Measurements from ENCODE around the gene B4GALT6. TPM values are rescaled to one million over a fixed set of nuclear protein-coding genes. Genes with fewer than 3 reads are reported as not detected.

The B4GALT6 gene
- total RNA-seq, 1 donor from 2014 or later, result 17.7 TPM

DNA sequence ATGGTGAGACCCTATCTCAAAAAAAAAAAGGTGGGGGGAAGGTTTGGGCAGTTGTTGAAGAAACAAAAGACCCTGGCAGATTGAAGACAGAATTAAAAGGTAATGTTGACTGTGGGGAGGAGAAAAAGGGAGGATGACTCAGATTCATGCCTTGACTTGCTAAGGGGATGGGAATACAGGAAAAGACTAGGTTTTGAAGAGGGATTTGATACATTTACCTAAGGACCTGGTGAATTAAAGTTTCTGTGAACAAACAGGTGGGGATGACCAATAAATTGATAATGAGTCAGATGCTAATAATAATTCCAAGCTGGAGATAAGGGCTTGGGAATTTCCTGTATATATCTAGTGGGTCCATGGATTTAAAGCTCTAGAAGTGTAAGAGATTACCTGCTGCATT is 65.1 kb downstream of the B4GALT6 start:
- H3K4me1 Mint-ChIP-seq (ENCODE audit: low read depth, unreplicated experiment), result peaks cover 6% of the 10 kb centered on the region
- no peaks in the 10 kb centered on the region for H3K36me3 ChIP-seq (ENCODE audit: insufficient read depth, low read length)
- H3K9ac ChIP-seq (ENCODE audit: low read length), result no peak overlapping the region
- no peaks in the 10 kb centered on the region for H3K4me1 ChIP-seq (ENCODE audit: insufficient read depth, low read length)
- DNase-seq (ENCODE audit: low read depth) (no peak), FAIRE-seq (no peak)
- H3K9me3 Mint-ChIP-seq (ENCODE audit: unreplicated experiment), result no peaks in the 10 kb centered on the region
- no peak overlapping the region for H2AFZ ChIP-seq (ENCODE audit: low read depth, low read length)
- TF ChIP-seq, protein P1, sequence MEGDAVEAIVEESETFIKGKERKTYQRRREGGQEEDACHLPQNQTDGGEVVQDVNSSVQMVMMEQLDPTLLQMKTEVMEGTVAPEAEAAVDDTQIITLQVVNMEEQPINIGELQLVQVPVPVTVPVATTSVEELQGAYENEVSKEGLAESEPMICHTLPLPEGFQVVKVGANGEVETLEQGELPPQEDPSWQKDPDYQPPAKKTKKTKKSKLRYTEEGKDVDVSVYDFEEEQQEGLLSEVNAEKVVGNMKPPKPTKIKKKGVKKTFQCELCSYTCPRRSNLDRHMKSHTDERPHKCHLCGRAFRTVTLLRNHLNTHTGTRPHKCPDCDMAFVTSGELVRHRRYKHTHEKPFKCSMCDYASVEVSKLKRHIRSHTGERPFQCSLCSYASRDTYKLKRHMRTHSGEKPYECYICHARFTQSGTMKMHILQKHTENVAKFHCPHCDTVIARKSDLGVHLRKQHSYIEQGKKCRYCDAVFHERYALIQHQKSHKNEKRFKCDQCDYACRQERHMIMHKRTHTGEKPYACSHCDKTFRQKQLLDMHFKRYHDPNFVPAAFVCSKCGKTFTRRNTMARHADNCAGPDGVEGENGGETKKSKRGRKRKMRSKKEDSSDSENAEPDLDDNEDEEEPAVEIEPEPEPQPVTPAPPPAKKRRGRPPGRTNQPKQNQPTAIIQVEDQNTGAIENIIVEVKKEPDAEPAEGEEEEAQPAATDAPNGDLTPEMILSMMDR (IDR thresholded peaks at IDR 0.05; ENCODE audit: insufficient read depth, low read depth, low read length), result no peak
- no peak for TF ChIP-seq EZH2 (IDR thresholded peaks at IDR 0.05; ENCODE audit: insufficient read depth, low read length)
- no peaks in the 10 kb centered on the region for H3K9me3 ChIP-seq (ENCODE audit: insufficient read depth, low read depth, low read length)
- no peak overlapping the region for H3K27ac Mint-ChIP-seq (ENCODE audit: unreplicated experiment)
- H3K27ac ChIP-seq (ENCODE audit: low read depth, low read length), result no peak overlapping the region
- no peaks in the 10 kb centered on the region for H3K27me3 Mint-ChIP-seq (ENCODE audit: low read depth, unreplicated experiment)
- H3K4me2 ChIP-seq (ENCODE audit: low read length), result no peak overlapping the region
- no peaks in the 10 kb centered on the region for H3K27me3 ChIP-seq (ENCODE audit: insufficient read depth, low read length)
- no peaks in the 10 kb centered on the region for H3K36me3 Mint-ChIP-seq (ENCODE audit: low read depth, unreplicated experiment)
- H3K4me3 Mint-ChIP-seq (ENCODE audit: unreplicated experiment), result no peak overlapping the region
- H3K79me2 ChIP-seq (ENCODE audit: insufficient read depth, low read length), result no peaks in the 10 kb centered on the region
- no peak overlapping the region for H3K4me3 ChIP-seq (ENCODE audit: insufficient read depth, low read depth, low read length)
- H4K20me1 ChIP-seq (ENCODE audit: insufficient read depth, low read length), result no peaks in the 10 kb centered on the region

DNA sequence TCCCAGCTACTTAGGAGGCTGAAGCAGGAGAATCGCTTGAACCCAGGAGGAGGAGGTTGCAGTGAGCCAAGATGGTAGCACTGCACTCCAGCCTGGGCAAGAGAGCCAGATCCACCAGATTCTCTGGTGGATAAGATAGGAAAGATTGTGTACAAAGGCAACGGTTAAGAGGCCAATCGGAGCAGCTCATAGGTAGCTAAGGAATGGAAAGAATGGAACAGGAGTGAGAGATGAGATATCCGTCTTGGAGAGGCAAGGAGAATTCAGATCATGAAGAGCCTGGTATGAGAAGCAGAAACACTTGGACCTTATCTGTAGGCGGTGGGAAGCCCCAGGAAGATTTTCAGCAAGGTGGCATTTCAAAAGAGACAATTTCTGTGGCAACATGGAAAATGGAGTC is 65.6 kb downstream of the B4GALT6 start:
- H4K20me1 ChIP-seq (ENCODE audit: insufficient read depth, low read length), result no peaks in the 10 kb centered on the region
- no peaks in the 10 kb centered on the region for H3K27me3 ChIP-seq (ENCODE audit: insufficient read depth, low read length)
- Mint-ChIP-seq H3K4me3 (ENCODE audit: unreplicated experiment) (no peak overlapping the region), H3K9me3 (ENCODE audit: unreplicated experiment) (no peaks in the 10 kb centered on the region), H3K4me1 (ENCODE audit: low read depth, unreplicated experiment) (peaks cover 6% of the 10 kb centered on the region), H3K27me3 (ENCODE audit: low read depth, unreplicated experiment) (no peaks in the 10 kb centered on the region), H3K27ac (ENCODE audit: unreplicated experiment) (no peak overlapping the region), H3K36me3 (ENCODE audit: low read depth, unreplicated experiment) (no peaks in the 10 kb centered on the region)
- DNase-seq (ENCODE audit: low read depth), result no peak
- H3K9me3 ChIP-seq (ENCODE audit: insufficient read depth, low read depth, low read length), result no peaks in the 10 kb centered on the region
- H3K27ac ChIP-seq (ENCODE audit: low read depth, low read length), result no peak overlapping the region
- TF ChIP-seq EZH2 (IDR thresholded peaks at IDR 0.05; ENCODE audit: insufficient read depth, low read length), result no peak
- TF ChIP-seq, protein P1 (IDR thresholded peaks at IDR 0.05; ENCODE audit: insufficient read depth, low read depth, low read length), result no peak
- no peak overlapping the region for H2AFZ ChIP-seq (ENCODE audit: low read depth, low read length)
- H3K79me2 ChIP-seq (ENCODE audit: insufficient read depth, low read length), result no peaks in the 10 kb centered on the region
- H3K4me3 ChIP-seq (ENCODE audit: insufficient read depth, low read depth, low read length), result no peak overlapping the region
- H3K4me2 ChIP-seq (ENCODE audit: low read length), result no peak overlapping the region
- H3K4me1 ChIP-seq (ENCODE audit: insufficient read depth, low read length), result no peaks in the 10 kb centered on the region
- H3K36me3 ChIP-seq (ENCODE audit: insufficient read depth, low read length), result no peaks in the 10 kb centered on the region
- FAIRE-seq, result no peak
- H3K9ac ChIP-seq (ENCODE audit: low read length), result no peak overlapping the region

DNA sequence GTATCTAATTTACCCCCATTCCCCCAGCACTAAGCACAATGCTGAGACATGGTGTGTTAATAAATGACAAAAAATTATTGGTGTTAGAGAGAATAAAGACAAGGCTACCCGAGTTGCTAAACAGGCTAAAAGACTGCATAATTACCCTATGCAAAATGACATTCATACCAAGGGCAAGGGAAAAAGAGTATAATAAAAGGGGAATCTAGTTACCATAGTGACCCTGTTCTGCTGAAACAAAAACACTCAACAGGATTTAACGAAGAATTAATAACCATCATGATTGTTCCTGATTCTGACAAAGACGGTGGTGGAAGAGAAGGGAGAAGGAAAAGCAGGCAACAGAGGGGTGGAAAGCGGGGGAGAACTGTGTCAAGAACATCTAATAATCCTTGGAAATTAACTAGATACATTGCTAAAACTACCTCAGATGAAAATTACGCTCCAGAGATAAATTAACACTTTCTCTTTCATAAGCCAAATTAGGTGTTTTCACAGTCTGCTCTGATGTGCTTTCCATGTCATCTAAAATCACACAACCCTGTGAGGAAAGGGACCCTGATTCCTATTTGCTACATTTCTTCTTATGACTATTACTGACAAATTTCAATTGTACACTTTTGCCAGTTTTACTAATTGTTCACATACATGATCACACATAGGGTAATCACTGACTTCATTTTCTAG is 67.2 kb downstream of the B4GALT6 start:
- no peaks in the 10 kb centered on the region for H3K9me3 ChIP-seq (ENCODE audit: insufficient read depth, low read depth, low read length)
- Mint-ChIP-seq H3K36me3 (ENCODE audit: low read depth, unreplicated experiment) (no peaks in the 10 kb centered on the region), H3K27me3 (ENCODE audit: low read depth, unreplicated experiment) (no peaks in the 10 kb centered on the region), H3K4me1 (ENCODE audit: low read depth, unreplicated experiment) (peaks cover 8% of the 10 kb centered on the region), H3K9me3 (ENCODE audit: unreplicated experiment) (no peaks in the 10 kb centered on the region), H3K27ac (ENCODE audit: unreplicated experiment) (no peak overlapping the region), H3K4me3 (ENCODE audit: unreplicated experiment) (no peak overlapping the region)
- no peaks in the 10 kb centered on the region for H3K27me3 ChIP-seq (ENCODE audit: insufficient read depth, low read length)
- H3K79me2 ChIP-seq (ENCODE audit: insufficient read depth, low read length), result no peaks in the 10 kb centered on the region
- TF ChIP-seq, protein P1 (IDR thresholded peaks at IDR 0.05; ENCODE audit: insufficient read depth, low read depth, low read length), result no peak
- no peak for TF ChIP-seq EZH2 (IDR thresholded peaks at IDR 0.05; ENCODE audit: insufficient read depth, low read length)
- no peak overlapping the region for H3K9ac ChIP-seq (ENCODE audit: low read length)
- no peak overlapping the region for H3K4me2 ChIP-seq (ENCODE audit: low read length)
- no peak overlapping the region for H3K4me3 ChIP-seq (ENCODE audit: insufficient read depth, low read depth, low read length)
- no peaks in the 10 kb centered on the region for H3K4me1 ChIP-seq (ENCODE audit: insufficient read depth, low read length)
- no peak for FAIRE-seq
- no peaks in the 10 kb centered on the region for H4K20me1 ChIP-seq (ENCODE audit: insufficient read depth, low read length)
- no peaks in the 10 kb centered on the region for H3K36me3 ChIP-seq (ENCODE audit: insufficient read depth, low read length)
- H2AFZ ChIP-seq (ENCODE audit: low read depth, low read length), result no peak overlapping the region
- DNase-seq (ENCODE audit: low read depth), result no peak
- H3K27ac ChIP-seq (ENCODE audit: low read depth, low read length), result no peak overlapping the region
